HEK293T (cell line): ENCODE measurements around the gene CCDC40.
A peak's percentile ranks its signal among the peaks of the same experiment; 100 is the strongest.
"Not testable (repeated sequence)": the region's sequence is repeated elsewhere in the genome, so short reads cannot be mapped to it uniquely, and the experiment has no call there.

ENCODE experiments used
- CTCF ChIA-PET: fragments of 350-600 bp; formaldehyde crosslinking; extraction: SDS; loops from one replicate; lab custom pipeline; 2021; ENCODE audit warnings: antibody characterized with exemption, inconsistent platforms; lab: Yijun Ruan, JAX
- POLR2A ChIA-PET: fragments of 350-600 bp; formaldehyde crosslinking; extraction: SDS; loops from one replicate; lab custom pipeline; 2020; ENCODE audit warnings: antibody characterized with exemption, inconsistent platforms; lab: Yijun Ruan, JAX
- DNase-seq: peaks from one replicate; pipeline ENCODE4 v3.0.0; 2012; ENCODE audit warnings: mixed read lengths; ENCODE audit errors: extremely low spot score
- ARNT ChIP-seq: fragments of 450-650 bp; IDR thresholded peaks from 2 replicates; pipeline ENCODE4 v1.6.1; 2017; ENCODE audit warnings: mild to moderate bottlenecking
- BHLHE40 ChIP-seq: fragments of 450-650 bp; IDR thresholded peaks from 2 replicates; pipeline ENCODE4 v1.6.1; 2016; ENCODE audit warnings: mild to moderate bottlenecking, moderate library complexity, borderline replicate concordance
- CTBP1 ChIP-seq: fragments of 450-650 bp; IDR thresholded peaks from 2 replicates; pipeline ENCODE4 v1.6.1; 2016; ENCODE audit warnings: borderline replicate concordance
- ELF4 ChIP-seq: fragments of 450-650 bp; IDR thresholded peaks from 2 replicates; pipeline ENCODE4 v1.6.1; 2017; ENCODE audit warnings: antibody characterized with exemption
- FOXA1 ChIP-seq: fragments of 450-650 bp; IDR thresholded peaks from 2 replicates; pipeline ENCODE4 v1.6.1; 2016; ENCODE audit warnings: mild to moderate bottlenecking
- FOXK2 ChIP-seq: fragments of 450-650 bp; IDR thresholded peaks from 2 replicates; pipeline ENCODE4 v1.6.1; 2016; ENCODE audit warnings: mild to moderate bottlenecking
- FOXM1 ChIP-seq: fragments of 450-650 bp; IDR thresholded peaks from 2 replicates; pipeline ENCODE4 v1.6.1; 2017; ENCODE audit warnings: mild to moderate bottlenecking, borderline replicate concordance
- HDGF ChIP-seq: fragments of 450-650 bp; IDR thresholded peaks from 2 replicates; pipeline ENCODE4 v1.6.1; 2017; ENCODE audit warnings: antibody characterized with exemption, borderline replicate concordance
- L3MBTL2 ChIP-seq: fragments of 450-650 bp; conservative IDR thresholded peaks from 2 replicates; pipeline ENCODE4 v1.6.1; 2016; ENCODE audit warnings: mild to moderate bottlenecking
- LEF1 ChIP-seq: fragments of 450-650 bp; IDR thresholded peaks from 2 replicates; pipeline ENCODE4 v1.6.1; 2017; ENCODE audit warnings: mild to moderate bottlenecking, borderline replicate concordance
- NFRKB ChIP-seq: fragments of 450-650 bp; IDR thresholded peaks from 2 replicates; pipeline ENCODE4 v1.6.1; 2016; ENCODE audit warnings: mild to moderate bottlenecking, moderate library complexity
- SP1 ChIP-seq: fragments of 450-650 bp; IDR thresholded peaks from 2 replicates; pipeline ENCODE4 v1.6.1; 2017
- SUZ12 ChIP-seq: fragments of 450-650 bp; IDR thresholded peaks from 2 replicates; pipeline ENCODE4 v1.6.1; 2016; ENCODE audit warnings: mild to moderate bottlenecking
- TARDBP ChIP-seq: fragments of 450-650 bp; IDR thresholded peaks from 2 replicates; pipeline ENCODE4 v1.6.1; 2016
- ZNF384 ChIP-seq: fragments of 450-650 bp; IDR thresholded peaks from 2 replicates; pipeline ENCODE4 v1.6.1; 2016
- TF ChIP-seq, protein P1 (sequence below): fragments of 450-650 bp; IDR thresholded peaks from 2 replicates; pipeline ENCODE4 v1.6.1; 2016

The CCDC40 gene

DNA sequence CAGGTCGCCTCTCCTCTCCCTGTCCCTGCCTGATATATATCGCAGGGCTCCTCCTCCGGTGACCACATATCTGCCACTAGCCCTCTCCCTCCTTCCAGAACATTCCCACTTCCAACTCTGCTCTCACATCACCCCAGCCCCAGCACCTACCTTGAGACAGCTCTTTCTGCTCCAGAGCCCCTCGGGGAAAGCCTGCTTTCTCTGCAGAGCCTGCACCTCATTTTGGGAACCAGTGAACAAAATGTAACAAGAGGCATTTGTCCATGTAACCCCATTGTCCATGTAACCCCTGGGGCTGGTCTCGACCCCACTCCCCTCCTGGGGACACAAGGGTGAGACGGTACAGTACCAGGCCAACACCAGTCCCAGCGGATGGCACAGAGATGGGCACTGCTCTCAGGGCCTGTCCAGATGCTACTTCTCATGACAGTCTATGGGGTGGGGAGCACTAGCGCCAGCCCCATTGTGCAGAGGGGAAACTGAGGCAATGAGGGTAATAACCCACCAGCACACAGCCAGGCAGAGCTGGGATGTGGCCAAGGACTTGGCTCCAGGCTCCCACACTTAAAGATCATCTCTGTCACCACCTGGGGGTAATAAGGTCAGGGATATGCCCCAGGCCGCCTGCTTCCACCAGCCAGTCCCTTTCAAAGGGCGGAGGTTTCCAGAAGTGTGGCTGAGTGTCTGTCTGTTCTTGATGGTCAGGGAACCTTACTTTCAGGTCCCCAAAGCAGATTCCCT, 43.6 kb upstream of the CCDC40 start:
- ChIA-PET POLR2A (interaction anchor here (0.6 to 2.8 kb wide), 56 partner anchors 8 to 268 kb away, joined by 3 to 49 read pairs (median 4); partner anchors contain the start of genes CBX2, CBX4, CBX8 and GAA), CTCF (interaction anchor here (0.7 to 3.2 kb wide), 8 partner anchors 13 to 252 kb away, joined by 3 to 29 read pairs (median 4); partner anchors contain the start of gene GAA)
- DNase-seq = no peak
- TF ChIP-seq FOXA1 = no peak
- no peak; the same call in 1 of the 2 replicates for TF ChIP-seq L3MBTL2
- TF ChIP-seq ZNF384 = no peak
- TF ChIP-seq ARNT = no peak
- no peak for TF ChIP-seq SP1
- TF ChIP-seq, protein P1, sequence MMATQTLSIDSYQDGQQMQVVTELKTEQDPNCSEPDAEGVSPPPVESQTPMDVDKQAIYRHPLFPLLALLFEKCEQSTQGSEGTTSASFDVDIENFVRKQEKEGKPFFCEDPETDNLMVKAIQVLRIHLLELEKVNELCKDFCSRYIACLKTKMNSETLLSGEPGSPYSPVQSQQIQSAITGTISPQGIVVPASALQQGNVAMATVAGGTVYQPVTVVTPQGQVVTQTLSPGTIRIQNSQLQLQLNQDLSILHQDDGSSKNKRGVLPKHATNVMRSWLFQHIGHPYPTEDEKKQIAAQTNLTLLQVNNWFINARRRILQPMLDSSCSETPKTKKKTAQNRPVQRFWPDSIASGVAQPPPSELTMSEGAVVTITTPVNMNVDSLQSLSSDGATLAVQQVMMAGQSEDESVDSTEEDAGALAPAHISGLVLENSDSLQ = no peak
- no peak for TF ChIP-seq NFRKB
- no peak for TF ChIP-seq FOXK2
- no peak for TF ChIP-seq FOXM1
- no peak for TF ChIP-seq CTBP1
- no peak for TF ChIP-seq TARDBP
- no peak for TF ChIP-seq ELF4
- no peak for TF ChIP-seq SUZ12
- no peak for TF ChIP-seq LEF1
- TF ChIP-seq BHLHE40 = no peak
- no peak for TF ChIP-seq HDGF

DNA sequence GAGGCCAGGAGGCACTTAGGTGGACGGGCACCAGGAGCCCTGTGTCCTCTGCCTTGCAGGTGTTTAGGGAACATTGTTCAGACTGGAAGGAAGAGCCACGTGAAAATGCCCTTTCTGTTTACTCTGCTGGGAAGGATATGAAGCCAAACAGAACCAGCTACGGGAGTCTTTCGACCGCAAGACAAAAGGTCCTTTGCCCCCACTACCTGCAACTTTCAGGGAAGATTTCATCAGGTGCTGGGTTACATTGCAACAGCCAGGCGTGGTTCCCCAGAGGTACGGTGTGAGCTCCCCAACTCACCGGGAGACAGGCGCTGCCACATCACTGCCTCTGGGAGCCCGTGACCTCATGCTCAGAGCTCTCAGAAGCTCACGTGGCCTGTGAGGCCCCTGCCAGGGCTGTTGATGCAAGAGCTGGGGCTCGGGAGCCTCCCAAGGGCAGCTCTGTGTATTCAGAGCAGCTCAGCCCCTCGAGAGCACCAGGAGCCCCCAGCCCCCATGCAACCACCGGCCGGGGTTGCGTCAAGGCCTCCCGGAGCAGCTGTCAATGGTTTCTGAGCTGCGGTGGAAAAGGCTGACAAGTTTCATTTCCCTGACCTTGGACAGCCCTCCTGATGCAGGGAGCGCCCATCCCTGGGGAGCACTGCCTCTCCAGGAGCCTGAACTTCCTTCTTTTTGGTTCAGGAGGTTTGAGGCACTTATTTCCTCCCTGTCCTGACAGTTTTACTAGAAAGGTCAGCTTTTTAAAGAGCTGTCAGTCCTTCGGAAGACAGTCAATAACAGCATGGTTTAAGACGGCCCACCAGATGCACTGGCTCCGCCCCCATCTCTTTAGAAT, 42.8 kb upstream of the CCDC40 start:
- CTCF ChIA-PET = interaction anchor here (0.6 to 3.2 kb wide), 11 partner anchors 12 to 638 kb away, joined by 3 to 29 read pairs (median 3); partner anchors contain the start of genes CBX4 and GAA
- POLR2A ChIA-PET = interaction anchor here (0.6 to 2.8 kb wide), 49 partner anchors 9 to 267 kb away, joined by 3 to 49 read pairs (median 5); partner anchors contain the start of genes CBX2, CBX4, CBX8 and GAA
- peak; percentile 66 for DNase-seq
- no peak for TF ChIP-seq HDGF
- TF ChIP-seq, protein P1 = peak; percentile 89

DNA sequence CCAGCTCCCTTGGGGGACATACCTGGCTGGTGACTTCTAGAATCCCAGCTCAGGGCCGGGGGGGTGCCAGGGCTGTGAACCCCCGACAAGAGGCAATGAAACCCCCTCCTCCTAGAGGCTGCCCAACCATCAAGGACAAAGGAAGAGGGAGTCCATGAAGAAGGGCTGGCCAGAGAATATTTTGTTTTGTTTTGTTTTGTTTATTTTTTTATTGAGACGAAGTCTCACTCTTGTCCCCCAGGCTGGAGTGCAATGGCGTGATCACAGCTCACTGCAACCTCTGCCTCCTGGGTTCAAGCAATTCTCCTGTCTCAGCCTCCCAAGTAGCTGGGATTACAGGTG, 42.2 kb upstream of the CCDC40 start:
- POLR2A ChIA-PET = interaction anchor here (0.6 to 2.8 kb wide), 42 partner anchors 9 to 267 kb away, joined by 3 to 49 read pairs (median 5); partner anchors contain the start of genes CBX2, CBX4, CBX8 and GAA

DNA sequence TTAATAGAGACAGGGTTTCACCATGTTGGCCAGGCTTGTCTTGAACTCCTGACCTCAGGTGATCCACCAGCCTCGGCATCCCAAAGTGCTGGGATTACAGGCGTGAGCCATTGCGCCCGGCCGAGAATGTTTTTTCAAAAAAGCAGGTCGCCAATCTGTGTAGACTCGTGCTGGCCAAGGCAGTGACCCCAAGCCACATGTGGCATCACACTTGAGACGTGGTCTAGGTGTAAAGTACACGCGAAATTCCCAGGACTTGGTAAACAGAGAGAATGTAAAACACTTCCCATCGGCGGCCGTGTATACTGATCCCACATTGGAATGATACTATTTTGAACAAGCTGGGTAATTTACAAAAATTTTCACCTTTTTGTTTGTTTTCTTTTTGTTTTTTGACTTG, 41.8 kb upstream of the CCDC40 start:
- TF ChIP-seq FOXM1 (no peak), ZNF384 (no peak), L3MBTL2 (no peak), HDGF (no peak), LEF1 (no peak), TARDBP (no peak), FOXA1 (no peak), FOXK2 (no peak), SP1 (no peak), ELF4 (no peak), CTBP1 (no peak), BHLHE40 (no peak), NFRKB (no peak), ARNT (no peak), SUZ12 (no peak)
- TF ChIP-seq, protein P1 = no peak
- CTCF ChIA-PET = interaction anchor here (0.6 to 3.2 kb wide), 7 partner anchors 11 to 639 kb away, joined by 3 to 29 read pairs (median 3); partner anchors contain the start of gene CBX4
- POLR2A ChIA-PET = interaction anchor here (0.8 to 2.8 kb wide), 22 partner anchors 8 to 267 kb away, joined by 3 to 49 read pairs (median 5); partner anchors contain the start of genes CBX2, CBX4 and GAA
- DNase-seq = no peak

More for the DNA sequence above, 42.2 kb upstream of the CCDC40 start:
- not testable (repeated sequence) for DNase-seq
- CTCF ChIA-PET = interaction anchor here (0.6 to 3.2 kb wide), 8 partner anchors 12 to 639 kb away, joined by 3 to 29 read pairs (median 4); partner anchors contain the start of gene CBX4

DNA sequence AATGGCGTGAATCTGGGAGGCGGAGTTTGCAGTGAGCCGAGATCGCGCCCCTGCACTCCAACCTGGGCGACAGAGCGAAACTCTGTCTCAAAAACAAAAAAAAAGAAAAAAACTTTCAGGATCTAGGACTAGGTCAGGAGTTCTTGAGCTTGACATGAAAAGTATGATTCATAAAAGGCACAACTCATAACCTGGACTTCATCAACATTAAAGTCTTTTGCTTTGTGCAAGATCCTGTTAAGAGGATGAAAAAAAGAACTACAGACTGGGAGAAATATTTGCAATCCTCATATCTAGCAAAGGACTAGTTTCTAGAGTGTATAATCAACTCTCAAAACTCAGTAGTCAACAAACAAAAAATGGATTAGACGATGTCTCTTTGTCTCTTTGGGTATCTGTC, 40.7 kb upstream of the CCDC40 start:
- TF ChIP-seq SP1 = no peak
- TF ChIP-seq ZNF384 = no peak
- TF ChIP-seq, protein P1 = no peak
- TF ChIP-seq NFRKB = no peak
- no peak for TF ChIP-seq ARNT
- no peak for TF ChIP-seq TARDBP
- TF ChIP-seq L3MBTL2 = no peak
- no peak for TF ChIP-seq FOXM1
- no peak for TF ChIP-seq LEF1
- TF ChIP-seq HDGF = no peak
- DNase-seq = no peak
- CTCF ChIA-PET = interaction anchor here (3.2 kb wide), 1 partner anchor 10 kb away, joined by 29 read pairs; no protein-coding TSS in a partner anchor
- POLR2A ChIA-PET = no interaction called here
